Raji (cell line): ENCODE data around the gene BTBD16.

ENCODE experiments used
- POLR2A ChIP-seq: IDR thresholded peaks from 2 replicates; pipeline ENCODE4 v1.6.1; 2011; ENCODE audit warnings: low read depth, low read length, control low read depth; ENCODE audit not compliant: insufficient read depth

BTBD16 gene

DNA sequence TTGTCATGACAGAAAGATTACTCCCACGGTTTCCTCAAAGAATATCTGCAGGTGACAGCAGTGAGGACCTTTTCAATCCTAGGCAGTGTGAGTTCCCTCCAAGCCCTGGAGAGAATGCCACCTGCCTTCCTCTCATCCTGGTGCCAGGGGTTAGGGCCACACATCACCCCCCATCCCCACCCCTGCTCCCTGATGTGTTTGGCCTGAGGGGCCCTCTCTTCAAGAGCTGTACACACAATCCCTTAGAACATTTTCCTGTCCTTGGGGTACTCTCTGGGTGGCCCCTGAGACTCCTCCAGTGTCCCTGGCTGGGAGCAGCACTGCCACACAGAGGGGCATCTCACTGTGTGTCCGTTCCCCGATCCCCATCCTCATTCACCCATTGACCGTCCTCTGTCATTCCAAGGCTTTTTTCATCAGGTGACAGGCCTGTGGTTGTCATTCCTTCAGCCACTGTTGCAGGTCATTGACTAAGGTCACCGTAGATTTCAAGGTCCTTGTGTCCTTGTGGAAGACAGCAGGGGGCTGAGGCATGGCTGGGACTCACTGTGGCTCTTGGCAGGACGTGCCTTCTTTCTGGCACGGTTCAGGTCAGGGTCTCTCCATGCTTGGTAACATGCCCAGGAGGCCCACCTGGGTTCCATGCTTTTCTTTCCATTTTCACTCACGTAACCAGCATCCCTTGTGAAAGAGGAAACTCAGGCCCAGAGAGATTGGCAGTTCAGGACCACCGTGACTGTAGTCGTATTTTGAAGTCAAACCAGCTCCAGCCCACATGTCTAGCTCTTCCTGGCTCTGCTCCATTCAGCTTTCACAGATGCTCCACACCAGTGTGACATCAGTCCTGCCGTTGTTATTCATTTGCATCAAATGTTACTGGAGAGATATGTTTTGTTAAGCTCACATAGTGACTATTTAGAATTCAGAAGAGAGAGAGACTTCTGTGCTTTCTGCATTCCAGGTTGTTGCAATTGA, 26.8 kb upstream of the BTBD16 start:
- no peak for TF ChIP-seq POLR2A

DNA sequence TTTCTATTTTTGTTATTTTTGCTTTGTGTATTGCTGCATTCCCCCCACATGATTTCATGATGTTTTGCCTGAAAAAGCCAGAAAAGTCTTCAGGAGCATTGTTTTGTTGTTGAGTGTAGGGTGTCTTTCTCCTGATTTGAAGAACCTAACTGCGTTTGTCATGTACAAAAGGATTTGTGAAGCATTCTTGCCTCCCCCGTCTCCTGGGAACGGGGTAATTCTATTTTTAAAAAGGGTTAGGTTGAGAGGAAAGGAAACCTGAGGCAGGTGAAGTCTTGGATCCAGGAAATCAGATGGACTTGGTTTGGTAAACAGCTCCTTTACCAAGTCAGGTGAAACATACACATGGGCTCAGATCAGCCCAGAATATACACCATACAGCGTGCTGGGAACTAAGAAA, 26.0 kb upstream of the BTBD16 start:
- TF ChIP-seq POLR2A = no peak

DNA sequence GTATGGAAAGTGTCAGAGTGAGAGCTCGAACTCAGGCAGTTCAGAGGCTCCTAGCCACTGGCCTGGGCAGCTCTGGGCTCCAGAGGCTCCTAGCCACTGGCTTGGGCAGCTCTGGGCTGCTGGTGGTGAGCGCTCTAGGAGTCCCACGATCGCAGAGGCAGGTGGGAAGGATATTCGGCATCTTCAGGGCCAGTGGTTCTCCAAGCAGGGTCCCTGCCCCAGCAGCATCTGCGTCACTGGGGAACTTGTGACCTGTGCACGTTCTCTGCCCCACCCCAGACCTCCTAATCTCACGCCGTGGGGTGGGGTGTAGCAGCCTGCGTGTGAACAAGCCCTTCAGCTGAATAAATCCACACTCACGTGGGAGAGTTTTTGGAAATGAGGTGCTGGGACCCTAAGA, 25.2 kb upstream of the BTBD16 start:
- no peak for TF ChIP-seq POLR2A

DNA sequence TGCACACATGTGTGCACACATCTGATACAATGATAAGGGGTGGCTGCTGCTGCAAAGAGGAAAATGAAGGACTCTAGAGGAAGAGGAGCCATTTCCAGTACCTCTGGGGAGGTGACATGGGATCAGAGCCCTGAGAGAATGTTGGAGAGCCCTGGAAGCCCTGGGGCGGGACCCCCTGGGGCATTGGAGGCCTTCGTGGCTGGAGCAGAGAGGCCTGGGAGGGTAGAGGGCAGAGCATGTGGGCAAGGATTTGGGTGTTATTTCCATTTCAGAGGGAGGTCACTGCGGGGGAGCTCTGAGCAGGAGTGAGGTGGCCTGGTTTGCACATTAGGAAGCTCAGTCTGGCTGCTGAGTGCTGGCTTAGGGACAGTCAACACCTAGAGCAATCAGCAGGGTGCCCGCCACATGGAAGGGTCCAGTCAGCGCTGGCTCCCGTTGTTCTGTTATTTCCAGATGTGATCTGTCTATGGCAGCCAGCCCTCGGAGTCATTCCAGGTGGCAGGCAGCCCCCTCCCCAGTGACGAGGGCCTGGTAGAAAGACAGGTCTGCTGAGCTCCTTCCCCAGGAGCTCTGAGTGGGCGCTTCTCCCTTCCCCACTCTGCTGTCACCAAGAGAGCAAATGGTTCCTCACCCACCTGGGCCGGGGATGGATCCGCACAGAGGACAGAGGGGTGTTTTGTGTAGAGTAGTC, 24.1 kb upstream of the BTBD16 start:
- TF ChIP-seq POLR2A = no peak

DNA sequence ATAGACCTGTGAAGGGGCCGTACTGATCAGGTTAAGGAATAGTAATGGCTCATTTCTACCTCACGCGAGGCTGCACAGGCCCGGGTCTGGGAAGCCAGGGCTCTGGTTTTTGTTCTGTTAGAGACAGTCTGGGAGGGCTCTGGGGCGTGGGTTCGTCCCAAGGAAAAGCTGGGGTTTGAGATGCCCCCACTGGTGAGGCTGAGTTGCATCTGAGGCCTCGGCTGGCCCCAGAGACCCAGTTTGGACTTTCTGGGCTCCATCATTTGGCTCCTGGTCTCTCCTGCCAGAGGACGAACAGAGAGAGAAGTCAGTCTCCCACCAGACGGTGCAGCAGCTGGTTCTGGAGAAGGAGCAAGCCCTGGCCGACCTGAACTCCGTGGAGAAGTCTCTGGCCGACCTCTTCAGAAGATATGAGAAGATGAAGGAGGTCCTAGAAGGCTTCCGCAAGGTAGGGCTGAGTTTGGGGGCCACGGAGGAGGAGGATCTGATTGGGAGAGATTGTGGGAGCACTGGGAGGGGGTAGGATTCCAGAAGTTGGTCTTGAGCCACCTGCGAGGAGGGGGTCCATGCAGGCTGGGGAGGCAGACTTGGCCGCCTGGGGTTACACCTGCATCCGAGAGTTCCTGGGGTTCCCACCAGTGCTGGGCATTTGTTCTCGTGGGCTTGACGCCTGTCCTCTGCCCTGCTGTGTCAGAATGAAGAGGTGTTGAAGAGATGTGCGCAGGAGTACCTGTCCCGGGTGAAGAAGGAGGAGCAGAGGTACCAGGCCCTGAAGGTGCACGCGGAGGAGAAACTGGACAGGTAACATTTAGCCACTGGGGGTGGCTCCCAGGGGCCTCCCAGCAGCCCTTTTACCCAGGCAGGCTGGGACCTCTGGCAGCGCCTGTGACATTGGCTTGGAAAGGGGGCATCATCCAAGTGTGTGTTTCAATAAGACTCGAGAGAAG, 22.5 kb upstream of the BTBD16 start:
- no peak for TF ChIP-seq POLR2A

- no peak for TF ChIP-seq POLR2A
These were observed 21.7 kb upstream of the BTBD16 start for GRCh38 chr10:122249303-122249850.

DNA sequence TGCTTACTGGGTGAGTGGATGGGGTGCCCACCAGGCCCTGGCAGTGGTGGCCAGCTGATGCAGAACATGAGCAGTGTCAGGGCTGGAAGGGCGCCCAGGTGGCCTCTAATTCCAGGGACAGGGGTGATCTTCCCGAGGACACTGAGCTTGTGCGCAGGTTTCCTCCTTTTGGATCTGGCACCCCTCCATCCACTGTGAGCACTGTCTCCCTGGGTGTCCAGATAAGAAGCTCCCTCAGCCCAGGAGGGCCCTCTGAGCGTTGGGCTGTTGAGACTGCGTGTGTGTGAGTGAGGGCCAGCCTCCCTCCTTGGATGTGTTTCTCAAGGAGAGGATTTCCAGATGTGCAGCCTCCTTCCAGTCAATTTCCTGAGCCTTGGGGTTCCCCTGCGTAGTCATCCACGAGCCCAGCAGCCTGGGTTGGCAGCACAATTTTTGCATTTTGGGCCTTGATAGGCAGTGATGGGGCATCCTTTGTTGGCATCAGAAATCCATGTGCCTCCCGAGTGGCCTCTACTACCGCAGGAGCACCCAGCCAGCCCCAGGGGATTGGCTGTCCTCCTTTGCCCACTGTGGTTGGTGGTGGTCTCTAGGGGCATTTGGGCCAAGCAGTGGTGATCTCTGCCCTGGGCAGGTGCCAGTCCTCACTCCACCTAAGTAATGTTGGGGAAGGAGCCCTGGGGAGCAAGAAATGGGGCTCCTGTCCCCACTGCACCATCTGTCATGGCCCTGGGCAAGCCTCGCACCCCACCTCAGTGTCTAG, 20.9 kb upstream of the BTBD16 start:
- no peak for TF ChIP-seq POLR2A

GRCh38 chr10:122251459-122252255, 19.4 kb upstream of the BTBD16 start:
- TF ChIP-seq POLR2A = no peak

DNA sequence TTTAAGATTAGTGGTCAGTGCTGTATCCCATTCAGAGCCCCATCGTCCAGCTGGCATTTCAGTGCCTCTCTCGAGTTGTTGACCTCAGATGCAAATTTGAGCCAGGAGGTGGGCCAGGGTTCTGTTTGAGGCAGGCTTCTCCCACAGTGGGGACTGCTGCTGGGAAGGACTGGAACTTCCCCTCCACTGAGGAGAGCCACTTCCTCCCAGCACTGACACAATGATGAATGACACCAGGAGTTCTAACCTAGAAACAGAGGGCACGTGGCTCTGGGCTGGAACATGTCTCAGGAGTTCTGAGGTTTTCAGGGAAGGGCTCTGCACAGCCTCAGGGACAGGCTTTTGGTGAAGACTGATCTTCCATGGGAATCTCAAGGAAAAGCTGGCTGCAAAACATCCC, 18.3 kb upstream of the BTBD16 start:
- TF ChIP-seq POLR2A = no peak

DNA sequence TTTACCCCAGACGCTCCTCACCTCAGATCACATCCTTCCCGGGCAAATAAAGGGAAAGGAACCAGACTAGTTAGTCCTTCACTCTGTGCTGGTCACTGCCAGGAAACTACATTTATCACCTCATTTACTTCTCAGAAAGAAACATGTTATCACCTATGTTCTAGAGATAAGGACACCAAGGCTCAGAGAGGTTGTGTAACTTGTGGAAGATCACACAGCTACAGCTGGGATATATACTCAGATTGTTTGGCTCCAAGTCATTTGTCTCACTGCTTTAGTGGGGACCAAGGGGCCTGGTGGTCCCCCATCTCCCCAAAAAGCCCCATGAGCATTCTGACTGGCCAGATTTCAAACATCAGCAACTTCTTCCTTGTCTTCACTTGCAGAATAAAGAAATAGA, 17.5 kb upstream of the BTBD16 start:
- no peak for TF ChIP-seq POLR2A

DNA sequence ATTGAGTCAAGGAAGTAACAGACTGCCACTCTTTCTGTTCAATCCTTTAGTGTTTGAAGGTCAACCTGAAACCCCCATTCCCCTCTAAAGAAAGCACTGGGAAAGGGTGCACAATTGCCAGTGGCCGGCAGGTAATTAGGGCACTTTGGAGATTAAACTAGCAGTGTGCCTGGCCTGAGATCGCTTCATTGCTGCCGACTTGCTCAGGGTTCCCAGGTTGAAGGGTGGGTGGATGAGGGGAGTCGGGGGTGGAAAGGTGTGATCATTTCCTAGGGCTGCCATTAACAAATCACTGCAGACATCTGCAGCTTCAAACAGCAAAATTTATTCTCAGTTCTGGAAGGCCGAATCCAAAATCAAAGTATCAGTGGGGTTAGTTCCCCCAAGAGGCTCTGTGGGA, 16.3 kb upstream of the BTBD16 start:
- TF ChIP-seq POLR2A = no peak

- no peak for TF ChIP-seq POLR2A
These were observed 15.4 kb upstream of the BTBD16 start for GRCh38 chr10:122255509-122256301.

- no peak for TF ChIP-seq POLR2A
These were observed 14.1 kb upstream of the BTBD16 start for GRCh38 chr10:122257041-122257440.
